Left lobe of liver (tissue), 2 donors: ENCODE data around the gene HTR1A. TPM values are rescaled to one million over a fixed set of nuclear protein-coding genes. Genes with fewer than 3 reads are reported as not detected.

Source experiments
- ATAC-seq: fragments of 200-7000 bp; cut with Tn5 transposase; one replicate; pipeline ENCODE4 v1.9.1; 2020; ENCODE audit warnings: mild to moderate bottlenecking, moderate library complexity
- DNase-seq: peaks from one replicate; pipeline ENCODE4 v3.0.0-alpha.2; 2020; ENCODE audit warnings: low spot score
- total RNA-seq: library from RNA; stranded (reverse); gene quantifications from one replicate; pipeline ENCODE4 v1.2.1, GENCODE V29; 2021
- donor health status: DM: no; HTN: no; CAD: no; lungs with moderate emphysema.
- donor health status: DM: no; HTN: yes; CAD: no.

The HTR1A gene
- total RNA-seq, result not detected

DNA sequence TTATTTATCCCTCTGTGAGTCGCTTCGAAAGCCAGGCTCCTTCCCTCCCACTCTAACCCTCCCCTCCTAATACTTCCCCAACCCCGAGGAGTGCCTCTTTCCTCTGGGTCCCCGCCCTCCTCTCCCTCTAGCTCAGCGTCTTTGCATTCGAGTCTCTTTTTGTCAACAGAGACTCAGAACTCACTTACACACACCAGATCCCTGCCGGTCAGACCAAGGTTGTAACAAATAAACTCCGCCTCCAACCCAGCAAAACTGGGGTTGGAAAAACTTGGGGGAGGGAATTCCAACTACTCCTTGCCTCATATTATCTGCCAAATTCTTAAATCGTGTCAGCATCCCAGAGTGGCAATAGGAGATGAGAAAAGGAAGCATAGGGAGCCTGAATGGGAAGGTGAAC, at the start of gene HTR1A:
HTR1A (minus strand) TSS at position 167 of the 400 bp plus-strand sequence. CDS start 726 bp downstream, outside the sequence.
- DNase-seq (no peak), ATAC-seq (no peak)

DNA sequence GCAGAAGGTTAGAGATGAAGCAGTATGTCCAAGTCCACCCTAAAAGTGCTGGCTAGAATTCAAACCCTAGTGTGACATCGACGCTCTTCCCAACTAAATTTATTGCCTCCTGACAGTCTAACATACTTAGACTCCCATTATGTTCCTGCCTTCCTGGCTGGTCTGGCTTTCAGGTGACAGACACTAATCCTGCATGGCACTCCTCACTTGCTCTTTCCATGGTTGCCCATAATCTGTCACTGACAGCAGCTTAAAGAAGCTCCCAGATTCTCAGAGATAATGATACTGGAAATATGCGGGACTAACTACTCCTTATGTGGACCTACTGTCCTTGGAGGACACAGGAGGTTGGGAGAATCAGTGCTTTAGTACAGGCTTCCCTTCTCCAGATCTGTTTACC, 41.7 kb upstream of the HTR1A start:
- DNase-seq (no peak), ATAC-seq (no peak)

DNA sequence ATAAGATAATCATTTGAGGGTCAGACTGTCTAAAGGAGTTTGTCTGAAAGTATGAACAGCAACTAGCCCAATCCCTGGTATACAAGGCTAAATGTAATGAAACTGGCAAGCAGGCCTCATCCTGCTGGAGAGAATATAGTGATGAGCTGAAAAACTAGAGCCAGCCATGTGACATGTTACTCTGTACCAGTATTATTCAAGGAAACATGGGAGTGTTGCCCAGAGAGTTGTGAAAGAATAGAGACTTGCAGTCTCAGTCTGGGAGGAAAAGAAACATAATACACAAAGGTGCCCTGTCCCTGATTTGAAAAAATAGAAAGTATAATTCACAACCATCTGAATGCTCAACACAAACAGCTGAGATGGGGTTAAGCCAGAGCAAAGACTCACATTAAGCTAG, 37.9 kb upstream of the HTR1A start:
- no peak for DNase-seq
- no peak for ATAC-seq

DNA sequence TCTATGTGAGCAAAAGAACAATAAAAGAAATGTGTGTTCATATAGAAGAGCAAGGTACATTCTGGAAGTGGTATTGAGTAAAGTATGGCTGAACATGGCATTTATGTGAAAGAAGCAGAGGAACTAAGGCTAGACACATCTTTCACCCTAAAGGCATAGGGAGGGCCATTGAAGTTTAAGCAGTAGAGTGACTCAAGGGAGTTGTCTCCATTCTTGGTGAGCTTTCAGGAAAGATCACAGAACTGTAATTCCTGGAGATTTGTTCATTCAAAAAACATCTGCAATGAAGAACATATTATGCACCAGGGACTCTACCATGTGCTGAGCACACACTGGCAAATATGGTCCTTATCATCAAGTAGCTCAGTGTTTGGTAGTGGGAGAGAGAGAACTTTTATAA, 24.8 kb upstream of the HTR1A start:
- no peak for ATAC-seq
- DNase-seq, result no peak

DNA sequence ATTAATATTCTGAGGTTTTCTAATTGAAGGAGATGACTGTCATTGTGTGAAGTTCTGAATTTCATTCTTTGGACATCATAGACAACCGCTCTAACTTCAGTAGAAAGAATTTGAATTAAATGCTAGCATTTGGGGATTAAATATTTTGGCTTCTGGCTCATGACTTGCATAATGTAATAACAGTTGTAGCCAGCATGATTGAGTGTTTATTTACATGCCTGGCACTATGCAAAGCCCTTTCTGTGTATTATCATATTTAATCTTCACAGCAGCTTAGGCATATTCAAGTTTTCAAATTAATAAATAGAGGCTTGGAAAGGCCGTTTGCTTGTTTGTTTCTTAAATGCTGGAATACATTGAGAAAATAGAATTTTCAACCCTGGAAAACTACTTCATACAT, 19.6 kb upstream of the HTR1A start:
- ATAC-seq (no peak), DNase-seq (no peak)

DNA sequence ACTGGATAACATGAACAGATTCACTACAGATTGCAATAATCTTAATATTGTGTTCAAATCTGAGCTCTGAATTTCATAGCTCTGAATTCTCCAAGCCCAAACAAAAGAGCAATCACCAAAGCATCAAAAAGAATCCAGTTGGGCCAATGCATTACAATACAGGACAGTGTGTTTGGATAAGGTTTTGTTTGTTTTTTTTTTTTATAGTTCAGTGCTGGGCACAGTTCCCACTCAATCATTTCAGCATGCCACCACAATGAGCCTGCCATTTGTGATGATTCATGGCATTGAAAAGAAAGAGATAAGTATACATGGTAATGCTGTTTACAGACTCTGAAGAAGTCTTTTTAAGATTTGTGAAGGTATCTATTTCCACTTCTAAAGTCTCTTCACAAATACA, 1.7 kb upstream of the HTR1A start:
- ATAC-seq, result no peak
- no peak for DNase-seq

DNA sequence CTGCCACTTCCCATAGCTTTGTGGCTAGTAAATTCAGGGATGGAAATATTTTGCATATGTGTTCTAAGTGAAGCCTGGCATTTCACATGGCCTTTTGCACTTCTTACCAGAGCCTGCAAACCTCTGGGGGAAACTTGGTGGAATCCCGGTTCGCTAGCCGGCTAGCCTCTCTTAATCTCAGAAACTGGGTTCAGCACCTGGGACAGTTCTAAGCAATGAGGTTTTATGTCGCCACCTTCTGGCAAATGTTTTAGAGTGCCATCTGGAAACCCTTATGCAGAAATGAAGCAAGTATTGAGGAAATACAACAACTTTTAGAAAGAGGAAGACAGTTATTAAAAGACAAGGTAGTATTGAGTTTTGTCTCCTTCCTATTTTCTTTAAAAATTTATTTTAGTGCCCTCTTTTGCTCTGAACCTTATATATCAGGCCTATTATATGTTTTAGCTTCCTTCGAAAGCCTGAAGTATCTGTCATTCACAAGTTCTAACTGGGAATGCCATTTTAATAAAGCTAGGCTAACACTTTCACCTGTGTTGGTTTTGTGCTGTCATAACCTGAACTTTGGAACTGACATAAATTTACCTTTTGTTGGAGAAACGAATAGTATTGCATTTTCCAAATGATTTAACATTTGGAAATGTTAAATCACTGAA, 963 bp upstream of the HTR1A start:
- peak; percentile 48 for DNase-seq
- ATAC-seq, result peak; percentile 90

DNA sequence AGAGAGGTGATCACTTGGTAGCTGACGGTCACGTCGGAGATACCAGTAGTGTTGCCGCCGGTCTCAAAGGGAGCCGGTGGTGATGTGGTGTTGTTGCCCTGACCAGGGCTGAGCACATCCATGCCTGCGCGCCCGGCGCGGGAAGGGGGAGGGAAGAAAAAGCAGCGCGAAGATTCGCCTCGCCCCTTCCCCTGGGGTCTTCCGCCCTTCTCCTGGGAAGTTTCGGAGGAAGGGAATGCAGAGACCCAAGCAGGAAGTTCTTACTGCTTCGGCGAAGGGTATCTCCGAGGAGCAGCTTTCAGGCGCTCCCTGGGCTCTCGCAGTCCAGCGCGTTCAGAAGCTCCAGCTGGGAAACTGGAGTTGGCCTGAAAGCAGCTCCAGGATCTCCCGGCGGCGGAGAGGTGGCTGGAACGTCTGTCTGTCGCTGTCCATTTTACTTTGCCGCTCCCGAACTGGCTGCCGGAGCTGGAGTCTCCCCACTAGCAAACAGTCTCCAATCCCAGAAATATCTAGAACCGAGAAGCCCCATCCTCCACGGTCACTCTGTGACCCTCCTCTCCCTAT, 565 bp downstream of the HTR1A start:
- ATAC-seq (no peak), DNase-seq (peak; percentile 39)

DNA sequence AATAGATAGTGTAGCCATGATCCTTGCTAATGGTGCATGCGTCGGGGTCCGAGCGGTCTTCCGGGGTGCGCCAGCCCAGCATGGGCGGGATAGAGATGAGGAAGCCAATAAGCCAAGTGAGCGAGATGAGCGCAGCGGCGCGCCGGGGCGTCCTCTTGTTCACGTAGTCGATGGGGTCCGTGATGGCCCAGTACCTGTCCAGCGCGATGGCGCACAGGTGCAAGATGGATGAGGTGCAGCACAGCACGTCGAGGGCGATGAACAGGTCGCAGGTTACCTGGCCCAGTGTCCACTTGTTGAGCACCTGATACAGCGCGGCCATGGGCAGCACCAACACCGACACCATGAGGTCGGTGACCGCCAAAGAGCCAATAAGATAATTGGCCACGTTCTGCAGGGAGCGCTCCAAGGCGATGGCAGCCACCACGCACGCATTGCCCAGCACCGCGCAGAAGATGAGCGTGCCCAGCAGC, 1.1 kb downstream of the HTR1A start:
- no peak for ATAC-seq
- DNase-seq, result no peak

DNA sequence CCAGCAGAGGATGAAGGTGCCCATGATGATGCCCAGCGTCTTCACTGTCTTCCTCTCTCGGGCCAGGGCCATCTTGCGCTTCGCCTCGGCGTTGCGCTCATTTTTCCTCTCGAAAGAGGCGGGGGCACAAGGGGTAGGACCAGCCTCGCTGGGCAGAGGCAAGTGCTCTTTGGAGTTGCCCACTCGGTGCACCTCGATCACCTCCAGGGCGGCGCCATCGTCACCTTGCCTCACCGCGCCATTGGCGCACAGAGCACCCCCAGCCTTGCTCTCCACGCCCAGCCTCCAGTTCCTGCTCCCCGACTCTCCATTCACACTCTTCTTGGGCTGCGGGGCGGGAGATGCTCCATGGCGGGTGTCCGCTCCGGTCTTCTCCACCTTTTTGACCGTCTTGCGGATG, 1.6 kb downstream of the HTR1A start:
- DNase-seq (no peak), ATAC-seq (no peak)

DNA sequence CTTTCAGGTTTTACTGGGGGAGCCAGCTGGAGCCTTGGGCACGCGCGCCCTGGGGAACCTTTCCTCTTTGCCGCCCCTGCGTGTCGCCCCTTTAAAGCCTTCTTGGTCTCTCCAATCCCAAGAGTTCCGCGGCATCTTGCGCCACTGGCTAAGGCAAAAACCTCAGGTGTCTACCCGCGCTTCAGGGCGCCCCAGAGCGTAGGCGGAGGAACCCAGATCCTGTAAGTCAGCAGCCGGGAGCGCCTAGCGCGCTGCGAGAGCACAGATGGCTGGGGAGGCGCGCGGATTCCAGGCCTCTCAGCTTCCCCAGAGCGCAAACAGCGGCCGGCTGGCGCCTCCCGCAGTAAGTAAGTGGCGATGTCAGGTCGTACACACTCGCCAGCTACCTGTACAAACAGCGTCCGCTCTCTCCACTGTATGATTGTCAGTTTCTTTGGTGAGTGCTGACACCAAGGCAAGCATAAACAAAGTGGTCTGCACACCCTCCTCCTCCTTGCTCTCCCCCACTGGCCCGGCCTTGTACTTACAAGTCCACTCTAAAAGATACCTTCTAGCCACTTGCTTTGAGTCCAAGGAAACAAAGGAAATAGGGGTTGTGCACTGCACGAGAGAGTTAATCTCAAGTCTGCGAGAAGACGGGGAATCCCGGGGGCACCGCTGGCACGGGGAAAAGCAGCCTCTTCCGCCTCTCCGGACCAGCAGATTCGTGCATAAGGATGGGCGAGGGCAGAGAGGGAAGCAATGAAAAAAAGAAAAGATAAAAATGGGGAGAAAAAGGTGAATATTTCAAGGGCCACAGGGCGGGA, 2.9 kb downstream of the HTR1A start:
- no peak for ATAC-seq
- DNase-seq, result no peak

DNA sequence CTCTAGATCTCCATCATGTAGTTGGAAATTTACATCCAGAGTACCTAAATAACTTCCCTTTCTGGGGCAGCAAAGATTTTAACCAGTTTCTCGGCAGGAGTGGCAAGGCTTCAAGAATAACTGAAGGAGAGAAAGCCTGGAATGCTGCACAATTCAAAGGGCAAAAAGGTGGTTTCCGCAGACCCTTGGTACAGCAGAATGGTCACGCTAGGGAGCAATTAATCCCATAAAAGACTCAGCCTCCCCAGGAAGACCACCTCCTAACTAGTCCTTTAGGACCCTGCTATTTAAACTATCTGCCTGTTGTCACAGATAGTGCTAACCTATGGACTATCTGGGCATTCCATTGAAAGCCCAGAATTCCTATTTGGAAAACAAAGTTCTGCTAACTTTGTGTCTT, 3.6 kb downstream of the HTR1A start:
- ATAC-seq, result no peak
- no peak for DNase-seq

DNA sequence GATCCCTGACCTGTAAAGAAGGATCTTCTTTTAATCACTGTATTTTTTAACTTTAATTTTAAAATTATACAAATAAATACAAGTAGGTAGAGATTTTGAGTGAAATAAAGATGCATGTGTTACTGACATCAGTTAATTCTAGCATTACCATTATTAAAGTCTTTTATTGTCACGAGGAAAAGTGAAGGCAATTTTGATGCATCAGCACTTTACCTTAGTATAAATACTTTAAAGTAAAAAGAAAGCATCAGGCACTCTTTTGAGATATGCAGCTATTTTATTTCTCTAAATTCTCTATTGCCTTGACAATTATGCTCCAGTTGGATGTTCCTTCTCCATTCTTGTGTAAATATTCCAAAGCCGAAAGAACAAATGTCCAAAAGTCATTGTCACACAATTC, 4.6 kb downstream of the HTR1A start:
- ATAC-seq (no peak), DNase-seq (no peak)

DNA sequence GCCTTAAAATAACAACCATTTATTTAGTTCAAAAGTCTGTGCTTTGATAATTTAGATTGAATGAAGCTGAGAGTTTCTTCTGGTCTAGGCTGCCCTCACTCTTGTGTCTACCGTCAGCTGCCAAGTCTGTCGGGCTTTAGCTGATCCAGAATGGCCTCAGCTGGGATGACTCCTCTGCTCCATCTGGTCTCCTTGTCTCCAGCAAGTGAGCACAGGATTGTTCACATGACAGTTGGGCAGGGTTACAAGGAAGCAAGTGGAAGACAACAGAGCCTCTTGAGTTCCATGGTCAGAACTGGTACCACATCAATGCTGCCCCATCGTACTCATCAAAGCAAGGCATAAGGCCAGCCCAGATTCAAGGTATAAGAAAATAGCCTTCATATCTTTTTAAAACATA, 9.0 kb downstream of the HTR1A start:
- no peak for ATAC-seq
- DNase-seq, result no peak

DNA sequence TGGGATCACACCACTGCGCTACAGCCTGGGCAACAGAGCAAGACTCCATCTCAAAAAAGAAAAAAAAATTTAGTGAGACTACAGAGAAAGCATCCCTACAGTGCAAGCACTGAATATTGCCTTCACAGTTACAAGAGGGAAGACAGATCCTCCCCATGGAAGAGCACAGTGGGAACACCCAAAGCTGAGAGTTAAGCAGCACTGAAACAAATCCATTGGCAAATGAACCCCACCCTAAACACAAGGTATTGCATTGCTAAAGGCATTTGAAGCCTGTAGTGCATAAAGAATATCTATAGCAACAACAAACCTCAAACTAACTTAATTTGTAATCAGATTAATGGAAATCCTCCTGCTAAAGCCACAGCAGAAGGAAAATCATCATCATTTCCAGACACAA, 27.1 kb downstream of the HTR1A start:
- DNase-seq (no peak), ATAC-seq (no peak)

DNA sequence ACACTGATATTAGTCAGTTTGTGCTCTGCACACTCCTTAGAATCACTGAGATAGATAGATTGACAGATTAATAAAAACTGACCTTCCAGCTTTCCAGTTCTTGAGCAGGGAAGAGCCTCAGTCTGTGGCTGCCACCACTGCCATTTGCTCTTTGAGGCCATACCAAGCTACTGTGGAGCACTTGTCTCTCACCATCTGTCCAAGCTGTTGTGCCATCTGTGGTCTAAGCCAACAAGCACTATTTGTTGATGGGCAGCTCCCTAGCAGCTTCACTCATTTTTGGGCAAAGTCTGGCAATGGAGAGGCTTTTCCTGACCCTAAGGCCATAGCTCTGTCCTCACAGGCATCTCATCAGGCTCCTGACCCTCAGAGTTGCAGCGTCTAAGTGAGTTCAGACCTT, 30.4 kb downstream of the HTR1A start:
- ATAC-seq (no peak), DNase-seq (no peak)

DNA sequence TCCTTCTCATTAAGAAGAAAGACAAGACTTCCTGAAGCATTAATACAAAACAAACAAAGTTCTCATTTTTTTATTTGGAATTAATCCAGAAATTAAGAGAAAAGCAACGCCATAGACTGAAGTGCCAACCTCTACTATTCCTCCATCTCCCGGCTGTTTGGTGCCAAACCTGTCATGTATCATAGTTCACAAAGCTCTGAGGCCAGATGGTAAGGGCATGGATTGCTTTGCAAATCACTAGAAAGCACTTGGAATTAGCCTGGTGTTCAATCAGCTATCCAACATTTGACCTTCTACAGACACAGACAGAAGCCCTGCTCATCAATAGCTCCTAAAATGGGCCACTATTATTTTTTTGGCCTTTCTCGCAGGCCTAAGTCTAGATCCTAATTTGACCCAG, 33.8 kb downstream of the HTR1A start:
- DNase-seq (no peak), ATAC-seq (no peak)

DNA sequence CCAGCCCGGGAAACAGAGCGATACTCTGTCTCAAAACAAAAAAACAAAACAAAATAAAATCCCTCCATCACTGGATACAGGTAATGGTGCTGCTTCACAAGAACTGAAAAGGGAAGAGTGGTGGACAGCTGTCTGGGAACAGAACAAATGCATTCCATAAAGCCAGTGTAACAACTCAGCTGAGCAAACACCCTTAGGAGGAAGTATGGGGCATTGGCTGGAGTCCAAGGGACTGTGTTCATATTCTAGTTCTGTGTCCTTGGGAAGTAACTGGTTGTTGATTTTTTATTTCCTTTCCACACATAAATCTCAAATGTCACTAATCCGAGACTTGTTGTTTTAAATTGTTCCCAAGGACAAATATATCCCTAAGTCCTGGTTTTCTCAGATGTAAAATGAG, 38.3 kb downstream of the HTR1A start:
- ATAC-seq, result no peak
- DNase-seq, result no peak

DNA sequence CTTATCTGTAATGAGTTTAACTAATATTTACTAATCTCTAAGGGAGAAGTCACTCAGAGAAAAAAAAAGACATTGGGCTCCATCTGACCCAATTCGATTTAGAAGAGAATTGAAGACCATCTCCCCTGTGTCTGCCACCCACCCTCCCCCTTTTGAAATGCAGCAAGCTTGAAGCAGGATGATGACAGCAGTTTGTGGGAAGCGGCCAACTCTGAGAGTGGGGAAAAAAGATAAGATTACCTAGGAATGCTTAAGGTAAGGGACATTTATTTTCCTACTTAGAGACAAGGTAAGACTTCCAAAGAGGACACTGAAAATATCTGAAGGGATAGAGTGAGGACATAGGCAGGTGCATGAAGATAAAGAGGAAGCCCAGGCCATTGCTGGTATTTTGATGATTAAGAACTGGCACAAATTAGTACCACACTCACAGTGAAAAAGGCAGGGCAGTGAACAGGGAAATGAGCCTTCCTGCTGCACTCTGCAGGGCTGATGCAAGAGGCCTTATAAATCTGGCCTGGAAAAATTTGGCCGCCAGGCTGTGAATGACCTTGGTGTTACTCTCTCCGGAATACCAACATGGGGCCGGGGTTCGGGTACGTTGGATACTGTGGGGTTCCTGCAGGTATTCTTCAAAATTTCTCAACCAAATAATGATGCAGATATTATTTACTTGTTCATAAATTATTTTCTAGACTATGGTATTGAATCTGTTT, 42.3 kb downstream of the HTR1A start:
- ATAC-seq (no peak), DNase-seq (no peak)

DNA sequence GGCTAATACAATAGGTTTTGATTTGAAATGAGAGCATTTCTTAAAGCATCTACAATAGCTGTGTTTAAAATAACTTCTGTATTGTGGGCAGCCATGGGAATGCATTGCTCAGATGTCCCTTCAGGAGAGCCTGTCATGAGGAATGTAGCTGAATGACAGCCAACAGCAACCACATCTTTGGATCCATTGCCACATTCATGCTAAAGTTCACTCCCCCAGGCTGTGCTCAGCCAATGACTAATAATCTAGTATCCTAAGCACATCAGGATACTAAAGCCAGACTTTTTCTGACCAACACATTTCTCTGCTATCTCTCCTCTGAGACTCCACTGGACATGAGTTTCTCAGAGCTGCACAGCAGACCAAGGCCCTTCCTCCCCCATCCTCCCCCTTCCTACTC, 45.5 kb downstream of the HTR1A start:
- no peak for DNase-seq

DNA sequence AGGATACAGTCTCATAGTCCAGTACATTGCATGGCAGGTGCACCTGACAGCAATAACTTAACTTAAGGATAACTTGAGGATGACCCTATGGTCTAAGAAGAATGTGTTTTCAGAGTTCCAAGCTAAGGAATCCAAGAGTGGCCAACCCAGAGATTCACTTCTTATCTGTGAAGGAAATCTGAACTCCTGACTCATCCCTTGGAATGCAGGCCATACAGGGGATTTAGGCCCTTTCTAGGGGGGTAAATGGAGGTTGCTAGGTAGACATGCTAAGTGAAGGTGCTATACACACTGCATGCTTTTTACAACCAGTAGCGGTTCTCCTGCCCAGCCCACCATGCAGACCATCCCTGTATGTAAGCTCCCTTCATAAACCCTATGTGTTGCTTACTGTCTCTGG, 50.4 kb downstream of the HTR1A start:
- ATAC-seq, result no peak
- no peak for DNase-seq

More for the DNA sequence above, 45.5 kb downstream of the HTR1A start:
- ATAC-seq, result no peak
